ENCODE measurements around the gene PTTG1IP.
"Not testable (repeated sequence)": the region's sequence is repeated elsewhere in the genome, so short reads cannot be mapped to it uniquely, and the experiment has no call there.

PTTG1IP gene

DNA sequence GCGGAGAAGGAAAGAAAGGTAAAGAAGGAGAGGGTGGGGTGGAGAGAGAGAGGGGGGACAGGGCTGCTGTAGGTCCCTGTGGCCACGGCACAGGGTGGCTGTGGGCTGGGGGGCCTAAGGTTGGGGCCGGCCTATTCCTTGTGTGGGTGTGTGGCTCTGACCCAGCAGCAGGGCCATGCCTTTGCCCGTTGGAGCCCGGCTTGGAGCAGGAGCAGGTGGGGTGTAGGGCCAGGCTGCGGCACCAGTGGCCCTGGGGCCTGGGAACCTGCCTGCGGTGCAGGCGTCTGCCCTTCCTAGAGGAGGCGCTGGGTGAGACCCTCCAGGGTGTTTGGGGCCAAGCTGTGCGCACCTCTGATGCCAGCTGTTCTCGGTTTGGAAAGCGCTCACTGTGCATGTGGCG lies 36.0 kb downstream of the PTTG1IP start:
- Histone ChIP-seq H3K27ac (ENCODE audit: low read depth, low read length) (no peak overlapping the region), H3K36me3 (ENCODE audit: insufficient read depth, low read length) (no peaks in the 10 kb centered on the region), H3K4me3 (ENCODE audit: low read depth, low read length) (no peak overlapping the region), H3K4me1 (ENCODE audit: control insufficient read depth, insufficient read depth, low read length, unreplicated experiment) (peaks cover 12% of the 10 kb centered on the region), H3K27me3 (ENCODE audit: insufficient read depth, low read length) (peaks cover 5% of the 10 kb centered on the region; the same call in 1 of the 2 replicates), H2AFZ (ENCODE audit: low read length, unreplicated experiment) (no peak overlapping the region), H3K79me2 (ENCODE audit: control insufficient read depth, insufficient read depth, low read length, unreplicated experiment) (no peaks in the 10 kb centered on the region)

DNA sequence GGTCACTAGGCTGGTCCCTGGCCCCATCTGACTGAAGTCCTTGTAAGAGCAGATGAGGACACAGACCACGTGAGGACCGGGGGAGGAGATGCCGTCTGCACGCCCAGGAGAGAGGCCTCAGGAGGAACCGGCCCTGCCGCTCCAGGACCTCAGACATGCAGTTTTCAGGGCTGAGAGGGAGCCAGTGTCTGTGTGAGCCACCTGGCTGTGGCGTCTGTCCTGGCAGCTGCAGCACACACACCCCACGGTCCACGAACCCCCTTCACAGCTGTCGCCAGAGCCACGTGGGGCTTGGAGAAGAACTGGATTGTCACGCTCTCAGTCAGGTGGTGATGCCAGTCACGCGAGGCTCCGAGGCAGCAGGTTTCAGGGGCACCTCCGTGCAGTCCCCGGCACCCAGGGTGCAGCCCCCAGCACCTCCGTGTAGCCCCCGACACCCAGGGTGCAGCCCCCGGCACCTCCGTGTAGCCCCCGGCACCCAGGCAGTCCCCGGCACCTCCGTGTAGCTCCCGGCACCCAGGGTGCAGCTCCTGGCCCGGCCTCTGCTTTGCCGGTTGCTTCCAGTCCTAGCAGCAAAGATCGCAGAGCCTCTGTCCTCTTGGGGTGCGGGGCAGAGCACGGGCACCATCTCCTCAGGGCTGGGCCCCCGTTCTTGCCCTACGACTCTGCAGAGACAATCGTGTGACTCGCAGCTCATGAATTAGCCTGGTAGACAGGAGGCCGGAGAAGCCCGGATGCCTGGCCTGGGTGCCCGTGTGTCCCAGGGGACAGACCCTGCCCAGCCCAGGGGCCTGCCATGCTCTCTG lies 36.6 kb downstream of the PTTG1IP start:
- Histone ChIP-seq H3K36me3 (ENCODE audit: insufficient read depth, low read length) (no peaks in the 10 kb centered on the region), H3K79me2 (ENCODE audit: control insufficient read depth, insufficient read depth, low read length, unreplicated experiment) (no peaks in the 10 kb centered on the region), H2AFZ (ENCODE audit: low read length, unreplicated experiment) (no peak overlapping the region), H3K27ac (ENCODE audit: low read depth, low read length) (no peak overlapping the region), H3K4me1 (ENCODE audit: control insufficient read depth, insufficient read depth, low read length, unreplicated experiment) (peaks cover 12% of the 10 kb centered on the region), H3K4me3 (ENCODE audit: low read depth, low read length) (no peak overlapping the region), H3K27me3 (ENCODE audit: insufficient read depth, low read length) (peaks cover 2% of the 10 kb centered on the region; the same call in 1 of the 2 replicates)

DNA sequence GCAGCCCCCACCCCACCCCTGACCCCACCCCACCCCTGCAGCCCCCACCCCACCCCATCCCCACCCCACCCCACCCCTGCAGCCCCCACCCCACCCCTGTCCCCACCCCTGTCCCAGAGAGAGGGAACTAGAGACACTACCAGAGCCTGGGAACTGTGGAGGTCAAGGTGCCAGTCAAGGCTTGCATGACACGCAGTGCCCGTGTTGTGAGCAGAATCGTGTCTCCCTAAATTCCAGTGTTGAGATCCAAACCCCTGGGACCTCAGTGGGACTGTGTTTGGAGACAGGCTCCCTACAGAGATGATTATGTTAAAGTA lies 37.2 kb downstream of the PTTG1IP start:
- Histone ChIP-seq H3K27me3 (ENCODE audit: insufficient read depth, low read length) (no peaks in the 10 kb centered on the region), H3K4me1 (ENCODE audit: control insufficient read depth, insufficient read depth, low read length, unreplicated experiment) (peaks cover 12% of the 10 kb centered on the region), H3K4me3 (ENCODE audit: low read depth, low read length) (no peak overlapping the region), H3K27ac (ENCODE audit: low read depth, low read length) (no peak overlapping the region), H3K79me2 (ENCODE audit: control insufficient read depth, insufficient read depth, low read length, unreplicated experiment) (no peaks in the 10 kb centered on the region), H3K36me3 (ENCODE audit: insufficient read depth, low read length) (no peaks in the 10 kb centered on the region), H2AFZ (ENCODE audit: low read length, unreplicated experiment) (no peak overlapping the region)

DNA sequence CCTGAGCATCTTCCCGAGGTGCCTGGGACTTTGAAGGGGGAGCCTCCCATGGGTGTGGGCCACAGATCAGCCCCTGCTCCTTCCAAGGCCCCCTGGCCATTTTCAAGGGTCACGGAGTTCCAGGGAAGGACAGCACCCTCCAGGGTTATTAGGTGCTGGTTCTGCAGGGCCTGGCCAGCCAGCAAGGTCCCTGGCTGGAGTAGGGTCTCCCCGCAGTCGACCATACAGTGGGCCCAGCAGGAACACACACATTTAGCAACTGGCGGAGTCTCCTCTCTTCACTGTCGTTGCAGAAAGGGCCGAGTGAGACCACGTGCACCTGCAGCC lies 37.9 kb downstream of the PTTG1IP start:
- peaks cover 12% of the 10 kb centered on the region for H3K4me1 ChIP-seq (ENCODE audit: control insufficient read depth, insufficient read depth, low read length, unreplicated experiment)
- no peak overlapping the region for H2AFZ ChIP-seq (ENCODE audit: low read length, unreplicated experiment)
- H3K79me2 ChIP-seq (ENCODE audit: control insufficient read depth, insufficient read depth, low read length, unreplicated experiment), result no peaks in the 10 kb centered on the region
- no peak overlapping the region for H3K27ac ChIP-seq (ENCODE audit: low read depth, low read length)
- no peak overlapping the region for H3K4me3 ChIP-seq (ENCODE audit: low read depth, low read length)
- H3K36me3 ChIP-seq (ENCODE audit: insufficient read depth, low read length), result no peaks in the 10 kb centered on the region
- no peaks in the 10 kb centered on the region for H3K27me3 ChIP-seq (ENCODE audit: insufficient read depth, low read length)

DNA sequence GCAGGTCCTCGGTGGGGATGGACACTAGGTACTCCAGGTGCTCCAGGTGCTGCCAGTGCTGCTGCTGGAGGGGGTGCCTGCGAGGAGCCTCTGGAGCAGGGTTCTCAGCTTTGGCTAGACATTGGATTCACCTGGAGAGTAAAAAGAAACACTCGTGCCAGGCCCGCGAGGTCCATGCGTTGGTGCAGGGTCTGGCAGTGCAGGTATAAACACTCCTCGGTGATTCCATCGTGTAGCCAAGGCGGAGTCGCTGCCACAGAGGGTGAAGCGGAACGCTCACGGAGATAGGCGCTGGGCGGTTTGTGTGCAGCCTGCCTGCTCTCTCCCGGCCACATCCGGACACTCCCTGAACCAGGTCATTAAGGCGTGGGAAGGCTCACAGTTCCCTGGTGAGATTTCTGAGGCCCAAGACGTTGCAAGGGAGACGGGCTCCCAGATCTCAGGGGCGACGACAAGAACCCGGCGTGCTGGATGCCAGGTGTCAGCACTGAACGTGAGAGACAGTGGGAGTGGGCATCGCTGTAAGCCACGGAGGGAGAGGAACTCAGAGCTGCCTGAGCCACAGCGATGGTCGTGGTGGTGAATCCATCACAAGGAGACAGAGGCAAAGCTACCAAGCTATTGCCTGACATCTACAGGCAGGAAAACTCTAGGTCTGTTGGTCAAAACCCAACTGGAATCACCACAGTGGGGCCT lies 38.4 kb downstream of the PTTG1IP start:
- Histone ChIP-seq H3K4me3 (ENCODE audit: low read depth, low read length) (no peak overlapping the region), H2AFZ (ENCODE audit: low read length, unreplicated experiment) (no peak overlapping the region), H3K27ac (ENCODE audit: low read depth, low read length) (no peak overlapping the region), H3K79me2 (ENCODE audit: control insufficient read depth, insufficient read depth, low read length, unreplicated experiment) (no peaks in the 10 kb centered on the region), H3K4me1 (ENCODE audit: control insufficient read depth, insufficient read depth, low read length, unreplicated experiment) (peaks cover 12% of the 10 kb centered on the region), H3K36me3 (ENCODE audit: insufficient read depth, low read length) (no peaks in the 10 kb centered on the region), H3K27me3 (ENCODE audit: insufficient read depth, low read length) (peaks cover 1% of the 10 kb centered on the region; the same call in 1 of the 2 replicates)

DNA sequence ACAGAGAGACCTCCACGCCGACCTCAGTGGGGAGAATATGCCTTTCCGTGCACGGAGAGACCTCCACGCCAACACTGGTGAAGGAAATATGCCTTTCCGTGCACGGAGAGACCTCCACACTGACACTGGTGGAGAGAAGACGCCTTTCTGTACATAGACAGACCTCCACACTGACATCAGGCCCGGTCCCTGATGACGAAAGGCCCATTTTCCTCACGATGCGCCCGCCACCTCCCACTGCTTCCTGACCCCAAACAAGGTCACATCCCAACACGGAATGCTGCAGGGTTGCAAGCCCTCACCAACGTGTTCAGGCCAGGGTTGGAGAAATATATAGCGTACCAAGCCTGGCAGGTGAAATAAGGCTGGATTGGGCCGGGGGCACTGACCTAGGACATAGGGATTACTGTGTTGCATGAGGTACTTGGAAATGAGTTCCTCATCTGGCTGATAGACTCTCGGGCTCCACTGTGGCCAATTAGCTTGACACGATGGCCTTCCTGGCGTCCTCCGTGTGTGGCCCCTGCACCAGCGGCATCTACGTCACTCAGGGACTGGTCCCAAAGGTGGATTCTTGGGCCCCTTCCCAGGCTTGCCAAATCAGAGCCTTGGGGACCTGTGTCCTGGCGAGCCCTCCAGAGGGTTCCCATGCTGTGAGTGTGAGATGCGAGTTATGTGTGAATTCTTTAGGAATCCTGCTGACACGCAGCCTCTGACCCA lies 39.1 kb downstream of the PTTG1IP start:
- peaks cover 12% of the 10 kb centered on the region for H3K4me1 ChIP-seq (ENCODE audit: control insufficient read depth, insufficient read depth, low read length, unreplicated experiment)
- H3K27me3 ChIP-seq (ENCODE audit: insufficient read depth, low read length), result peaks cover 8% of the 10 kb centered on the region; the same call in 1 of the 2 replicates
- H3K36me3 ChIP-seq (ENCODE audit: insufficient read depth, low read length), result no peaks in the 10 kb centered on the region
- H3K27ac ChIP-seq (ENCODE audit: low read depth, low read length), result no peak overlapping the region
- H2AFZ ChIP-seq (ENCODE audit: low read length, unreplicated experiment), result no peak overlapping the region
- H3K4me3 ChIP-seq (ENCODE audit: low read depth, low read length), result no peak overlapping the region
- H3K79me2 ChIP-seq (ENCODE audit: control insufficient read depth, insufficient read depth, low read length, unreplicated experiment), result no peaks in the 10 kb centered on the region

DNA sequence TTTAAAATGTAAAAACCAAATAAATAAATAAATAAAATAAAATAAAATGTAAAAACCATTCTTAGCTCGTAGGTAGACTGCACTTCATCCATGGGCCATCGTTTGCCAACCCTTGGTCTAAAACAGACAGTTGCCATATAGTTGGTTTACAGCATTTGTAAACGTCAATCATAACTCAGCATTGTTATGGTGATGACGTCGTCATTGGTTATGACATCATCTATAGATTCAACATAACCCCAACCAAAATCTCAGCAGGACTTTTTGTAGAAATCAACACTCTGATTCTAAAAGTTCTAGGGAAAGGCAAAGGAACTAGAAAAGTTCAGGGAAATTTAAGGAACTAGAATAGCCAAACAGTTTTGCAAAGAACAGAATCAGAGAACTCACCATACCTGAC lies 39.8 kb downstream of the PTTG1IP start:
- no peaks in the 10 kb centered on the region for H3K79me2 ChIP-seq (ENCODE audit: control insufficient read depth, insufficient read depth, low read length, unreplicated experiment)
- H3K27ac ChIP-seq (ENCODE audit: low read depth, low read length), result no peak overlapping the region
- no peaks in the 10 kb centered on the region for H3K36me3 ChIP-seq (ENCODE audit: insufficient read depth, low read length)
- H3K27me3 ChIP-seq (ENCODE audit: insufficient read depth, low read length), result peaks cover 16% of the 10 kb centered on the region
- H2AFZ ChIP-seq (ENCODE audit: low read length, unreplicated experiment), result no peak overlapping the region
- H3K4me1 ChIP-seq (ENCODE audit: control insufficient read depth, insufficient read depth, low read length, unreplicated experiment), result peaks cover 12% of the 10 kb centered on the region
- no peak overlapping the region for H3K4me3 ChIP-seq (ENCODE audit: low read depth, low read length)

DNA sequence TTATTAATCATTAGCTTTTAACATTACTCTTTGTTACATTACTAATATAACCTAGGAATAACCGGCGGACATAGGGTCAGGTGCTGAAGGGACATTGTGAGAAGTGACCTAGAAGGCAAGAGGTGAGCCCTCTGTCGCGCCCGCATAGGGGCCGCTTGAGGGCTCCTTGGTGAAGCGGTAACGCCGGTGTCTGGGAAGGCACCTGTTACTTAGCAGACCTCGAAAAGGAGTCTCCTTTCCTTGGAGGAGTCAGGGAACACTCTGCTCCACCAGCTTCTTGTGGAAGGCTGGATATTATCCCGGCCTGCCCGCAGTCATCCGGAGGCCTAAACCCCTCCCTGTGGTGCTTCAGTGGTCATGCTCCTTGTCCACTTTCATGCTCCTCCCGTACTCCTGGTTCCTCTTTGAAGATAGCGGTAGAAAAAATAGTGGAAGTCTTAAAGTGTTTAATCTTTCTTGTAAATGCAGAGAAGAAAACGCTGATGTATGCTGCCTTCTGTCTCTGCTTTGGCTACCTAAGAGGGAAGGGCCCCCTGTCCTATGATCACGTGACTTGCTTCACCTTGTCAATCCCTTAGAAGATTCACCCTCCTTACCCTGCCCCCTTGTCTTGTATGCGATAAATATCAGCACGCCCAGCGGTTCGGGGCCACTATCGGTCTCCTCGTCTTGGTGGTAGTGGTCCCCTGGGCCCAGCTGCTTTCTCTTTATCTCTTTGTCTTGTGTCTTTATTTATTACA lies 40.8 kb downstream of the PTTG1IP start:
- H3K36me3 ChIP-seq (ENCODE audit: insufficient read depth, low read length); H3K4me3 ChIP-seq (ENCODE audit: low read depth, low read length); H3K79me2 ChIP-seq (ENCODE audit: control insufficient read depth, insufficient read depth, low read length, unreplicated experiment); H2AFZ ChIP-seq (ENCODE audit: low read length, unreplicated experiment); H3K27ac ChIP-seq (ENCODE audit: low read depth, low read length): not testable (repeated sequence)
- H3K4me1 ChIP-seq (ENCODE audit: control insufficient read depth, insufficient read depth, low read length, unreplicated experiment), result peaks cover 12% of the 10 kb centered on the region
- H3K27me3 ChIP-seq (ENCODE audit: insufficient read depth, low read length), result peaks cover 23% of the 10 kb centered on the region

DNA sequence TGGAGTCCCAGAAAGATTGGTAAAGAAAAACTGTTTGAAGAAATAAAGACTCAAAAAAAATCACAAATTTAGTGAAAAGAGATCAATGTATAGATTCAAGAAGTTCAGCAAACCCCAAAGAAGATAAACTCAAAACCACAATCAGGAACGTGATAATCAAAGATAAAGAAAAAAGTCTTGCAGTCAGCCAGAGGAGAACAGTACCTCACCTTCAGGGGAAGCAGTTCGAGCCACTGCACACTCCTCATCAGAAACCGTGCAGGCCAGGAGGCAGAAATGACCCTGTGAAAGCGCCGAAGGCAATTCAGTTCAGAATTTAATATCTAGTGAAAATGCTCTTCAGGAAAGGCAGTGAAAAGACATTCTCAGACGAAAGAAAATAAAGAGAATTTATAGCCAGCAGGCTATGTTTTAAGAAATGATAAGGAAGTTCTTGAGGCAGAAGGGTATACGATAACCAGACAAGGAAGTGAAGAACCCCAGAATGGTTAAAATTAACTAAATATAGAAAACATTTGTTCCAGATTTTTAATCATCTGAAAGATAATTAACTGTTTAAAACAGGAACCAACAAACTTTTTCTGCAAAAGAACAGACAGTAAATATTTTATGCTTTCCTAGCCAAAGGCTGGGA lies 42.1 kb downstream of the PTTG1IP start:
- H3K79me2 ChIP-seq (ENCODE audit: control insufficient read depth, insufficient read depth, low read length, unreplicated experiment), result no peaks in the 10 kb centered on the region
- peaks cover 27% of the 10 kb centered on the region for H3K27me3 ChIP-seq (ENCODE audit: insufficient read depth, low read length)
- no peak overlapping the region for H3K27ac ChIP-seq (ENCODE audit: low read depth, low read length)
- H3K4me1 ChIP-seq (ENCODE audit: control insufficient read depth, insufficient read depth, low read length, unreplicated experiment), result no peaks in the 10 kb centered on the region
- H2AFZ ChIP-seq (ENCODE audit: low read length, unreplicated experiment), result no peak overlapping the region
- no peak overlapping the region for H3K4me3 ChIP-seq (ENCODE audit: low read depth, low read length)
- no peaks in the 10 kb centered on the region for H3K36me3 ChIP-seq (ENCODE audit: insufficient read depth, low read length)

DNA sequence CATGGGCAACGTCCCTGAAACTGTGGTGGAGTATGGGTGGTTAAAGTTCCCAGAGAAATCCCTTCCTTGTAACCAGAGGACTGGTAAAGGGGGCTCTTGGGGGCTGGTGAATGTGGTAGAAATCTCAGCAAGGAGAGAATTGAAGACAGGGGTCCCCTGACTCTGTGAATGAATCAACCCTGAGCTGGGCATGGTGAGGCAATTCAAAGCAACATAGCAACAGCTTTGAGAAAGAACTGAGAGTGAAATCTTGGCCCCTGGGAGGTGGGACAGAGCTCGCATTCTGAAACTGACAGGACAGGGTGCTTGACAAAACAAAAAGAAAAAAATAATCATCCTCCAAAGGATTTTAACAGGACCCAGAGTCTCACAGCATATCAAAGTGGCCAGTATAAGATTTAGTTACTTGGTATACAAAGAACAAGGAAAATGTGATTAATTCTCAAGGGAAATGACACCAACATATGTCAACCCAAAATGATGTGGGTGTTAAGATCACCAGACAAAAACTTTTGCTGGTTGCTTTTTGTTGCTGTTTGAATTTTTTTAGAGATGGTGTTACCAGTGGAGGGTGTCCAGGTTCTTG lies 43.9 kb downstream of the PTTG1IP start:
- Histone ChIP-seq H3K4me3 (ENCODE audit: low read depth, low read length) (no peak overlapping the region), H3K27me3 (ENCODE audit: insufficient read depth, low read length) (peaks cover 31% of the 10 kb centered on the region), H3K4me1 (ENCODE audit: control insufficient read depth, insufficient read depth, low read length, unreplicated experiment) (no peaks in the 10 kb centered on the region)

More for the DNA sequence above, 43.9 kb downstream of the PTTG1IP start:
- Histone ChIP-seq H3K79me2 (ENCODE audit: control insufficient read depth, insufficient read depth, low read length, unreplicated experiment) (no peaks in the 10 kb centered on the region), H3K36me3 (ENCODE audit: insufficient read depth, low read length) (no peaks in the 10 kb centered on the region), H3K27ac (ENCODE audit: low read depth, low read length) (no peak overlapping the region), H2AFZ (ENCODE audit: low read length, unreplicated experiment) (no peak overlapping the region)

Measured in ACC112 (cell line).